Stimulated activated CD8-positive, alpha-beta memory T cell treated with anti-CD3 and anti-CD28 coated beads, Interleukin-15, amount 100 ng/mL, for 24 hours (primary cell): ENCODE results near the gene TERB1.

ENCODE experiments used
- DNase-seq: peaks from one replicate; pipeline ENCODE4 v3.0.0-alpha.2; 2020; ENCODE audit warnings: low read depth

Gene TERB1

GRCh38 chr16:66801320-66802105 lies at the start of gene TERB1:
Gene TERB1 (minus strand): TSS chr16:66801584. CDS start chr16:66796798, 4,786 bp downstream.
- DNase-seq: no peak

GRCh38 chr16:66850115-66850815 lies 48.9 kb upstream of the TERB1 start:
- DNase-seq: no peak

- DNase-seq: no peak
These were observed 48.2 kb upstream of the TERB1 start for GRCh38 chr16:66849549-66849948.

GRCh38 chr16:66849021-66849420 lies 47.6 kb upstream of the TERB1 start:
- no peak for DNase-seq

GRCh38 chr16:66848172-66848571 lies 46.8 kb upstream of the TERB1 start:
- no peak for DNase-seq

GRCh38 chr16:66847533-66848067 lies 46.2 kb upstream of the TERB1 start:
- no peak for DNase-seq

GRCh38 chr16:66846831-66847230 lies 45.4 kb upstream of the TERB1 start:
- no peak for DNase-seq

GRCh38 chr16:66846266-66846665 lies 44.9 kb upstream of the TERB1 start:
- no peak for DNase-seq

- no peak for DNase-seq
These were observed 44.4 kb upstream of the TERB1 start for GRCh38 chr16:66845791-66846221.

GRCh38 chr16:66845080-66845410 lies 43.7 kb upstream of the TERB1 start:
- DNase-seq: no peak

GRCh38 chr16:66844342-66845079 lies 43.1 kb upstream of the TERB1 start, which contains the start of gene CA7:
Gene CA7 (plus strand): TSS chr16:66844414. CDS start chr16:66844488, 74 bp downstream.
- DNase-seq: no peak

- DNase-seq: no peak
These were observed 42.6 kb upstream of the TERB1 start for GRCh38 chr16:66844009-66844341.

GRCh38 chr16:66843191-66843590 lies 41.8 kb upstream of the TERB1 start:
- DNase-seq: no peak

GRCh38 chr16:66842765-66843164 lies 41.4 kb upstream of the TERB1 start:
- DNase-seq: no peak

- DNase-seq: no peak
These were observed 40.0 kb upstream of the TERB1 start for GRCh38 chr16:66841366-66841765.

- DNase-seq: no peak
These were observed 39.5 kb upstream of the TERB1 start for GRCh38 chr16:66840883-66841282.

GRCh38 chr16:66834746-66835145 lies 33.4 kb upstream of the TERB1 start:
- no peak for DNase-seq

- DNase-seq: no peak
These were observed 31.4 kb upstream of the TERB1 start for GRCh38 chr16:66832661-66833305.

GRCh38 chr16:66832190-66832589 lies 30.8 kb upstream of the TERB1 start:
- no peak for DNase-seq

GRCh38 chr16:66830422-66831404 lies 29.3 kb upstream of the TERB1 start, which contains the start of gene NAE1:
Gene NAE1 (minus strand): TSS chr16:66830976. CDS start chr16:66830899, 77 bp downstream.
- DNase-seq: peak; percentile 91

- DNase-seq: no peak
These were observed 22.6 kb upstream of the TERB1 start for GRCh38 chr16:66824006-66824405.
